GM12892 (cell line): ENCODE measurements around the gene HSPB1.

Source experiments
- POLR2A ChIP-seq: IDR thresholded peaks from 2 replicates; pipeline ENCODE4 v1.6.1; 2011; ENCODE audit warnings: low read depth, low read length, control low read depth
- POLR2AphosphoS5 ChIP-seq: IDR thresholded peaks from 2 replicates; pipeline ENCODE4 v1.6.1; 2011; ENCODE audit warnings: low read depth, low read length, control low read depth
- TAF1 ChIP-seq: IDR thresholded peaks from 2 replicates; pipeline ENCODE4 v1.6.1; 2011; ENCODE audit warnings: low read depth, mild to moderate bottlenecking, control low read depth, low read length, borderline replicate concordance

GRCh38 chr7:76316984-76317781, 14.7 kb downstream of the HSPB1 start:
- TF ChIP-seq POLR2AphosphoS5 (no peak), POLR2A (no peak), TAF1 (no peak)
